B cell (primary cell): ENCODE data around the gene GTF2H2C_2.
A peak's percentile ranks its signal among the peaks of the same experiment; 100 is the strongest.
"Not testable (repeated sequence)": the region's sequence is repeated elsewhere in the genome, so short reads cannot be mapped to it uniquely, and the experiment has no call there.

Source experiments
- ATAC-seq: fragments of 200-7000 bp; cut with Tn5 transposase; one replicate; pipeline ENCODE4 v1.10.0; 2021; ENCODE audit warnings: low read depth, mild to moderate bottlenecking, moderate number of reproducible peaks, moderate library complexity
- CTCF ChIA-PET: fragments of 350-600 bp; sonication (Branson Sonifier 250); formaldehyde crosslinking; loops from one replicate; lab custom pipeline; 2021; ENCODE audit warnings: antibody characterized with exemption, inconsistent platforms; lab: Charles Lee
- POLR2A ChIA-PET: fragments of 350-600 bp; sonication (Branson Sonifier 250); formaldehyde crosslinking; loops from one replicate; lab custom pipeline; 2021; ENCODE audit warnings: antibody characterized with exemption; lab: Charles Lee
- DNase-seq: peaks from one replicate; pipeline ENCODE4 v3.0.0; 2013
- H2AFZ ChIP-seq: 2 replicates; pipeline ENCODE4 v1.6.1; 2012; ENCODE audit warnings: mild to moderate bottlenecking, low read depth, low read length; ENCODE audit not compliant: insufficient read depth, poor library complexity, severe bottlenecking
- H3K27ac ChIP-seq, 2 donors: 1 replicate in 1 of 2; 2 replicates in 1 of 2; pipeline ENCODE4 v1.5.1; 2012 to 2013; ENCODE audit warnings: low read length in 2 of 2, mild to moderate bottlenecking in 2 of 2, moderate library complexity in 1 of 2
- H3K27me3 ChIP-seq, 4 experiments: fragments of 200-600 bp in 1 of 4; sonication (generic) in 1 of 4; replicated peaks in 1 of 4; 1 replicate in 2 of 4; 2 replicates in 2 of 4; pipeline versions ENCODE4 v1.6.1 to v1.7.0; 2013 to 2016; ENCODE audit warnings: low read length in 3 of 4, mild to moderate bottlenecking in 2 of 4, mixed read lengths in 1 of 4, moderate library complexity in 1 of 4; ENCODE audit not compliant: insufficient read depth in 4 of 4, control insufficient read depth in 3 of 4; ENCODE audit errors: control extremely low read depth in 1 of 4
- H3K36me3 ChIP-seq, 2 experiments: replicated peaks in 1 of 2; 1 replicate in 1 of 2; 2 replicates in 1 of 2; pipeline versions ENCODE4 v1.6.1 to v1.7.1; 2013; ENCODE audit warnings: low read length in 1 of 2; ENCODE audit not compliant: insufficient read depth in 2 of 2, control insufficient read depth in 1 of 2; ENCODE audit errors: control extremely low read depth in 1 of 2, extremely low read depth in 1 of 2
- H3K4me1 ChIP-seq, 2 donors: fragments of 200-600 bp in 1 of 2; sonication (generic) in 1 of 2; 1 replicate in 1 of 2; 2 replicates in 1 of 2; pipeline versions ENCODE4 v1.5.1 to v1.6.1; 2013 to 2017; ENCODE audit warnings: low read length in 2 of 2; ENCODE audit not compliant: control insufficient read depth in 2 of 2, insufficient read depth in 2 of 2
- H3K4me2 ChIP-seq: replicated peaks from 2 replicates; pipeline ENCODE3; 2012; ENCODE audit warnings: mild to moderate bottlenecking, low read depth, low read length; ENCODE audit not compliant: poor library complexity, severe bottlenecking
- H3K4me3 ChIP-seq, 5 experiments: fragments of 200-600 bp in 1 of 5; sonication (generic) in 1 of 5; 1 replicate in 3 of 5; 2 replicates in 2 of 5; pipeline versions ENCODE4 v1.5.1 to v1.7.0; 2011 to 2016; ENCODE audit warnings: low read length in 4 of 5, mild to moderate bottlenecking in 4 of 5, low read depth in 2 of 5, control low read depth in 1 of 5, moderate library complexity in 1 of 5; ENCODE audit not compliant: insufficient read depth in 1 of 5; ENCODE audit errors: control extremely low read depth in 1 of 5, extremely low read depth in 1 of 5
- H3K79me2 ChIP-seq: fragments of 200-600 bp; sonication (generic); one replicate; pipeline ENCODE4 v1.6.0; 2016; ENCODE audit warnings: low read length; ENCODE audit not compliant: control insufficient read depth, insufficient read depth
- H3K9ac ChIP-seq: fragments of 200-600 bp; sonication (generic); 2 replicates; pipeline ENCODE4 v1.6.1; 2017; ENCODE audit warnings: mild to moderate bottlenecking, low read length, moderate library complexity
- H3K9me3 ChIP-seq, 3 donors: one replicate each; pipeline versions ENCODE4 v1.6.1 to v1.7.1; 2013; ENCODE audit warnings: low read length in 2 of 3; ENCODE audit not compliant: control insufficient read depth in 2 of 3, insufficient read depth in 1 of 3; ENCODE audit errors: control extremely low read depth in 1 of 3
- H4K20me1 ChIP-seq: 2 replicates; pipeline ENCODE4 v1.6.0; 2012; ENCODE audit warnings: mild to moderate bottlenecking, low read length; ENCODE audit not compliant: insufficient read depth, control insufficient read depth, poor library complexity, severe bottlenecking
- H3K27ac Mint-ChIP-seq: one replicate; pipeline ENCODE4 v1.8.0; 2021; ENCODE audit warnings: mixed read lengths
- H3K27me3 Mint-ChIP-seq: one replicate; pipeline ENCODE4 v1.8.0; 2021; ENCODE audit warnings: mixed read lengths
- H3K4me1 Mint-ChIP-seq: one replicate; pipeline ENCODE4 v1.8.0; 2021; ENCODE audit warnings: mixed read lengths
- H3K4me3 Mint-ChIP-seq: one replicate; pipeline ENCODE4 v1.8.0; 2021; ENCODE audit warnings: mixed read lengths
- H3K9me3 Mint-ChIP-seq: one replicate; pipeline ENCODE4 v1.8.0; 2022; ENCODE audit warnings: mixed read lengths; ENCODE audit not compliant: insufficient read depth
- WGBS: methylation state at CpG from one replicate; pipeline ENCODE4 v1.1.5; 2013; ENCODE audit warnings: missing lambda C conversion rate; ENCODE audit not compliant: insufficient coverage; 5-methylcytosine and 5-hydroxymethylcytosine counted together
- intact Hi-C: fragments of 100-400 bp; cut with micrococcal nuclease; formaldehyde crosslinking; loops from one replicate; pipeline ENCODE4 v1.10.0; 2022

Gene GTF2H2C_2

GRCh38 chr5:70415117-70415516, at the start of gene GTF2H2C_2:
Gene GTF2H2C_2 (plus strand): TSS chr5:70415368.
- H3K27me3 ChIP-seq, H3K27ac ChIP-seq, CTCF ChIA-PET, H3K9me3 ChIP-seq, H3K79me2 ChIP-seq, H3K4me1 ChIP-seq, H3K27me3 Mint-ChIP-seq, H3K9me3 Mint-ChIP-seq, H3K36me3 ChIP-seq, H3K4me3 Mint-ChIP-seq, H3K4me3 ChIP-seq, H3K27ac Mint-ChIP-seq, H2AFZ ChIP-seq, H4K20me1 ChIP-seq, H3K4me2 ChIP-seq, DNase-seq, intact Hi-C loops, POLR2A ChIA-PET, H3K4me1 Mint-ChIP-seq, H3K9ac ChIP-seq: not testable (repeated sequence)
- peak; percentile 97 for ATAC-seq
- no CpG with 5 or more reads among the region's 39 CpGs for WGBS

- H3K9me3 Mint-ChIP-seq, POLR2A ChIA-PET, H3K27me3 Mint-ChIP-seq, H4K20me1 ChIP-seq, H3K9ac ChIP-seq, DNase-seq, H3K27me3 ChIP-seq, intact Hi-C loops, H3K36me3 ChIP-seq, H3K27ac ChIP-seq, H2AFZ ChIP-seq, H3K4me2 ChIP-seq, CTCF ChIA-PET, H3K9me3 ChIP-seq, H3K79me2 ChIP-seq, H3K4me1 Mint-ChIP-seq, H3K4me1 ChIP-seq: not testable (repeated sequence)
- WGBS = no CpG with 5 or more reads among the region's 71 CpGs
- Mint-ChIP-seq H3K27ac (peak overlapping the region; percentile 56), H3K4me3 (peak overlapping the region; percentile 69)
- peak; percentile 80 for ATAC-seq
- H3K4me3 ChIP-seq = peak overlapping the region in 4 of 5 experiments; percentile 32 to 55 (median 44)
Observed at GRCh38 chr5:70400984-70401686, 14.0 kb upstream of the GTF2H2C_2 start.

GRCh38 chr5:70421322-70421721, 6.2 kb downstream of the GTF2H2C_2 start:
- CTCF ChIA-PET, H3K9me3 Mint-ChIP-seq, POLR2A ChIA-PET, H3K36me3 ChIP-seq, H2AFZ ChIP-seq, H3K4me3 ChIP-seq, H4K20me1 ChIP-seq, H3K27me3 ChIP-seq, intact Hi-C loops, H3K4me3 Mint-ChIP-seq, H3K4me2 ChIP-seq, H3K4me1 Mint-ChIP-seq, H3K27ac ChIP-seq, ATAC-seq, H3K79me2 ChIP-seq, H3K27me3 Mint-ChIP-seq, H3K27ac Mint-ChIP-seq, DNase-seq, H3K4me1 ChIP-seq, H3K9ac ChIP-seq, H3K9me3 ChIP-seq: not testable (repeated sequence)
- WGBS = no CpG with 5 or more reads among the region's 1 CpG

- H3K36me3 ChIP-seq, H3K4me3 ChIP-seq, H3K4me2 ChIP-seq, H3K79me2 ChIP-seq, H3K4me1 Mint-ChIP-seq, DNase-seq, CTCF ChIA-PET, H3K27ac ChIP-seq, H3K4me3 Mint-ChIP-seq, H3K9me3 ChIP-seq, H3K27me3 Mint-ChIP-seq, H3K9me3 Mint-ChIP-seq, H3K27me3 ChIP-seq, ATAC-seq, H3K27ac Mint-ChIP-seq, POLR2A ChIA-PET, H2AFZ ChIP-seq, intact Hi-C loops, H4K20me1 ChIP-seq, H3K9ac ChIP-seq, H3K4me1 ChIP-seq: not testable (repeated sequence)
- WGBS = no CpG with 5 or more reads among the region's 3 CpGs
Observed at GRCh38 chr5:70423215-70423614, 8.0 kb downstream of the GTF2H2C_2 start.
